Keratinocyte (primary cell): ENCODE data around the gene ANXA4.

Experiments
- CTCF ChIP-seq, 3 experiments: IDR thresholded peaks in 1 of 3; conservative IDR thresholded peaks in 1 of 3; optimal IDR thresholded peaks in 1 of 3; 2 replicates in 2 of 3; 3 replicates in 1 of 3; pipeline versions ENCODE3 to v1.5.1; 2011; ENCODE audit warnings: low read length in 3 of 3, mild to moderate bottlenecking in 3 of 3, moderate library complexity in 2 of 3, control low read depth in 1 of 3, inconsistent platforms in 1 of 3; ENCODE audit not compliant: insufficient read depth in 2 of 3; ENCODE audit errors: extremely low read depth in 1 of 3
- EZH2 ChIP-seq: IDR thresholded peaks from one replicate; pipeline ENCODE4 v1.6.1; 2012; ENCODE audit warnings: inconsistent platforms, mild to moderate bottlenecking, low read length, moderate library complexity

GRCh38 chr2:69733342-69734034 is 8.4 kb upstream of the ANXA4 start:
- TF ChIP-seq CTCF (optimal IDR thresholded peaks at IDR 0.05 in 1 of 3, IDR thresholded peaks at IDR 0.05 in 1 of 3, conservative IDR thresholded peaks at IDR 0.05 in 1 of 3; ENCODE audit: extremely low read depth in 1 of 3, insufficient read depth in 2 of 3, low read length in 3 of 3) = no peak
- no peak for TF ChIP-seq EZH2
